T-helper 2 cell treated with Interferon-gamma antibody and Interleukin-4, amounts not matched to agents 5 μg/mL and 100 μg/mL, for 36 hours (primary cell): ENCODE measurements around the gene SEPTIN8.
A peak's percentile ranks its signal among the peaks of the same experiment; 100 is the strongest.
"Not testable (repeated sequence)": the region's sequence is repeated elsewhere in the genome, so short reads cannot be mapped to it uniquely, and the experiment has no call there.

Experiments used
- DNase-seq: peaks from one replicate; pipeline ENCODE4 v3.0.0; 2021; ENCODE audit warnings: low spot score
- H3K27ac Mint-ChIP-seq: one replicate; pipeline ENCODE4 v1.8.0; 2021; ENCODE audit warnings: mild to moderate bottlenecking, mixed read lengths
- H3K27me3 Mint-ChIP-seq: one replicate; pipeline ENCODE4 v1.8.0; 2021; ENCODE audit warnings: low read depth, mixed read lengths
- H3K36me3 Mint-ChIP-seq: one replicate; pipeline ENCODE4 v1.8.0; 2021; ENCODE audit warnings: low read depth, mixed read lengths
- H3K4me1 Mint-ChIP-seq: one replicate; pipeline ENCODE4 v1.8.0; 2021; ENCODE audit warnings: low read depth, mixed read lengths
- H3K4me3 Mint-ChIP-seq: one replicate; pipeline ENCODE4 v1.8.0; 2022; ENCODE audit warnings: mild to moderate bottlenecking, moderate library complexity, mixed read lengths
- H3K9me3 Mint-ChIP-seq: one replicate; pipeline ENCODE4 v1.8.0; 2021; ENCODE audit warnings: mixed read lengths

SEPTIN8 gene

DNA sequence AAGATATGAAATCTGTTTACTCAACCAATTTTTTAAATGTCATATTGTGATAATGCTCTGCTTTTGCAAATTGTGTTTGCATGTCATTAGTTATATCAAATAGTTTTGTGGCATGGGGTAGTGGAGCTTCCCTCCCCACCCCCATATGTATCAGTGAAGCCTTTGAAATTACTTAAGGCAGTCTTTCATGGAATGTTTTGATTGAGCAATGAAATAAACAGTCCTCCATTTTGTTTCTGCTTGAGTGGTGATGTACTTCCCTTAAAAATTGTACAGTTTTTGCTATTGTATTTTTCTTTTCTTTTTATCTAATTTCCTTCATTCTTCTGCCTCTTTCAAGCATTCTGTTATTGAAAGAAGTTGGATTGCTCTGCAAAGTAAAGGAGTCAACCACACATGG, 39.5 kb upstream of the SEPTIN8 start:
- H3K36me3 Mint-ChIP-seq = no peaks in the 10 kb centered on the region
- no peaks in the 10 kb centered on the region for H3K9me3 Mint-ChIP-seq
- no peak overlapping the region for H3K27ac Mint-ChIP-seq
- H3K4me1 Mint-ChIP-seq = peaks cover 16% of the 10 kb centered on the region
- no peak for DNase-seq
- no peak overlapping the region for H3K4me3 Mint-ChIP-seq
- H3K27me3 Mint-ChIP-seq = peaks cover 56% of the 10 kb centered on the region

DNA sequence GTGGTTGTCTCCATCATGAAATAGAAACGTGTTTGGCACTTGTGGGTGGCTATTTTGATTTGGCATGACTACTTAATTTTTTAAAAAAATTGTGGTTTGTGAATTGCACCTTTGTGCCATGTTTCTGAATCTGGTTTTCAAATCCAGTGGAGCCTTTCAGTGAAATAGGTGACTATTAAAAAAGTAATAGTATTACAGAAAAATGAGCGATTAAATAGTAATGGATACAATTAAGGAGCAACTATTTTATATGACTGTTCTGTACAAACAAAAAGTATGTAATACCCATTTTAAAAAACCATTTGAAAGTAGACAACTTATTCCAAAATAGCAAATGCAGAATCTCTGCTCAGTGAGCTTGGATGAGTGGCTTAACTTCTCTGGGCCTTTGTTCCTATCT, 39.0 kb upstream of the SEPTIN8 start:
- no peaks in the 10 kb centered on the region for H3K36me3 Mint-ChIP-seq
- H3K4me3 Mint-ChIP-seq = no peak overlapping the region
- no peak for DNase-seq
- peaks cover 58% of the 10 kb centered on the region for H3K27me3 Mint-ChIP-seq
- H3K27ac Mint-ChIP-seq = no peak overlapping the region
- H3K9me3 Mint-ChIP-seq = no peaks in the 10 kb centered on the region
- H3K4me1 Mint-ChIP-seq = peaks cover 16% of the 10 kb centered on the region

DNA sequence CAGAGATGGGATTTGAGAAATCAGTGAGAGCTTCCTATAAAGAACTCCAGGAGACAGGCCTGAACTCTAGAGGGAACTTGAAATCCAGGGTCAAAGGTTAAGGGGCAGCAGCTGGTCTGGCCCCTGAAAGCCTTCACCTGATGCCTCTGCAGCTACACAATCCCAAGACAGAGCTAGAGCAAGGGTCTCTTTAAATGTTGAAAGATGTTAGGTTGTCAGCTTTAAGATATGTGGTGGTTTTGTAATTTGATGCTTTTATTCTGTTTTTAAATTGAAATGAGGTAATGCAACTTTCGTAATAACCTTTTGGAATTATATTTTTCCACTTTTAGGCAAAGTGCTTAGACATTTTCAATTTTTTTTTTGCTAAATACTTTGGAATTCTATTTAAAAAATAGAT, 38.4 kb upstream of the SEPTIN8 start:
- Mint-ChIP-seq H3K27me3 (peaks cover 64% of the 10 kb centered on the region), H3K9me3 (no peaks in the 10 kb centered on the region), H3K36me3 (no peaks in the 10 kb centered on the region), H3K4me1 (peaks cover 16% of the 10 kb centered on the region), H3K27ac (no peak overlapping the region), H3K4me3 (peak overlapping the region; percentile 48)
- DNase-seq = no peak

DNA sequence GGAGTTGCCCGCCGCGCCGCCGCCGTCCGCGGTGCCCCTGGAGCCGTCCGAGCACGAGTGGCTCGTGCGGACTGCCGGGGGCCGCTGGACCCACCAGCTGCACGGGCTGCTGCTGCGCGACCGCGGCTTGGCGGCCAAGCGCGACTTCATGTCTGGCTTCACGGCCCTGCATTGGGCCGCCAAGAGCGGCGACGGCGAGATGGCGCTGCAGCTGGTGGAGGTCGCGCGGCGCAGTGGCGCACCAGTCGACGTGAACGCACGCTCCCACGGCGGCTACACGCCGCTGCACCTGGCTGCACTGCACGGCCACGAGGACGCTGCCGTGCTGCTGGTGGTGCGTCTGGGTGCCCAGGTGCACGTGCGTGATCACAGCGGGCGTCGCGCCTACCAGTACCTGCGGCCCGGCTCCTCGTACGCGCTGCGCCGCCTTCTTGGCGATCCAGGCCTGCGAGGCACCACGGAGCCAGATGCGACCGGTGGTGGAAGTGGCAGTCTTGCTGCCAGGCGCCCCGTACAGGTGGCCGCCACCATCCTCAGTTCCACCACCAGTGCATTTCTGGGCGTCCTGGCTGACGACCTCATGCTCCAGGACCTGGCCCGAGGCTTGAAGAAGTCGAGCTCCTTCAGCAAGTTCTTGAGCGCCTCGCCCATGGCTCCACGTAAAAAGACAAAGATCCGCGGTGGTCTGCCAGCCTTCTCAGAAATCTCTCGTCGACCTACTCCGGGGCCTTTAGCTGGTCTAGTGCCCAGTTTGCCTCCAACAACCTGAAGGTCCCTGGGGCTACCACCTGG, 37.7 kb upstream of the SEPTIN8 start:
- Mint-ChIP-seq H3K27ac (no peak overlapping the region), H3K4me1 (peaks cover 14% of the 10 kb centered on the region), H3K9me3 (no peaks in the 10 kb centered on the region)

DNA sequence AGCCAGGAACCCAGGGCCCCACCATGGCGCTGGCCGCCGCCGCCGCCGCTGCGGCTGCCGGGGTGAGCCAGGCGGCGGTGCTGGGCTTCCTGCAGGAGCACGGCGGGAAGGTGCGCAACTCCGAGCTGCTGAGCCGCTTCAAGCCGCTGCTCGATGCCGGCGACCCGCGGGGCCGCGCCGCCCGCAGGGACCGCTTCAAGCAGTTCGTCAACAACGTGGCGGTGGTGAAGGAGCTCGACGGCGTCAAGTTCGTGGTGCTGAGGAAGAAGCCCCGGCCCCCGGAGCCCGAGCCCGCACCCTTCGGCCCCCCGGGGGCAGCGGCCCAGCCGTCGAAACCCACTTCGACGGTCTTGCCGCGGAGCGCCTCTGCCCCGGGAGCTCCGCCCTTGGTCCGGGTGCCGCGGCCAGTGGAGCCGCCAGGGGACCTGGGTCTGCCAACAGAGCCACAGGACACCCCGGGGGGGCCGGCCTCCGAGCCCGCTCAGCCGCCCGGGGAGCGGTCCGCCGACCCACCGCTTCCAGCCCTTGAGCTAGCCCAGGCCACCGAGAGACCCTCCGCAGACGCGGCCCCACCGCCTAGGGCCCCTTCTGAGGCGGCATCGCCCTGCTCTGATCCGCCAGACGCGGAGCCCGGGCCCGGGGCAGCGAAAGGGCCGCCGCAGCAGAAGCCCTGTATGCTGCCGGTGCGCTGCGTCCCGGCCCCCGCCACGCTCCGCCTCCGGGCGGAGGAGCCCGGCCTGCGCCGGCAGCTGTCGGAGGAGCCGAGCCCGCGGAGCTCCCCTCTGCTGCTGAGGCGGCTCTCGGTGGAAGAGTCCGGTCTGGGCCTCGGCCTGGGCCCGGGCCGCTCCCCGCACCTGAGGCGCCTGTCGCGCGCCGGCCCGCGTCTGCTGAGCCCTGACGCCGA, 36.8 kb upstream of the SEPTIN8 start:
- Mint-ChIP-seq H3K27ac (no peak overlapping the region), H3K27me3 (peaks cover 70% of the 10 kb centered on the region), H3K36me3 (no peaks in the 10 kb centered on the region), H3K4me1 (peaks cover 10% of the 10 kb centered on the region), H3K9me3 (no peaks in the 10 kb centered on the region), H3K4me3 (no peak overlapping the region)
- DNase-seq = no peak

More for the DNA sequence above, 37.7 kb upstream of the SEPTIN8 start:
- peaks cover 70% of the 10 kb centered on the region for H3K27me3 Mint-ChIP-seq
- no peak for DNase-seq
- H3K4me3 Mint-ChIP-seq = peak overlapping the region; percentile 48
- H3K36me3 Mint-ChIP-seq = no peaks in the 10 kb centered on the region

DNA sequence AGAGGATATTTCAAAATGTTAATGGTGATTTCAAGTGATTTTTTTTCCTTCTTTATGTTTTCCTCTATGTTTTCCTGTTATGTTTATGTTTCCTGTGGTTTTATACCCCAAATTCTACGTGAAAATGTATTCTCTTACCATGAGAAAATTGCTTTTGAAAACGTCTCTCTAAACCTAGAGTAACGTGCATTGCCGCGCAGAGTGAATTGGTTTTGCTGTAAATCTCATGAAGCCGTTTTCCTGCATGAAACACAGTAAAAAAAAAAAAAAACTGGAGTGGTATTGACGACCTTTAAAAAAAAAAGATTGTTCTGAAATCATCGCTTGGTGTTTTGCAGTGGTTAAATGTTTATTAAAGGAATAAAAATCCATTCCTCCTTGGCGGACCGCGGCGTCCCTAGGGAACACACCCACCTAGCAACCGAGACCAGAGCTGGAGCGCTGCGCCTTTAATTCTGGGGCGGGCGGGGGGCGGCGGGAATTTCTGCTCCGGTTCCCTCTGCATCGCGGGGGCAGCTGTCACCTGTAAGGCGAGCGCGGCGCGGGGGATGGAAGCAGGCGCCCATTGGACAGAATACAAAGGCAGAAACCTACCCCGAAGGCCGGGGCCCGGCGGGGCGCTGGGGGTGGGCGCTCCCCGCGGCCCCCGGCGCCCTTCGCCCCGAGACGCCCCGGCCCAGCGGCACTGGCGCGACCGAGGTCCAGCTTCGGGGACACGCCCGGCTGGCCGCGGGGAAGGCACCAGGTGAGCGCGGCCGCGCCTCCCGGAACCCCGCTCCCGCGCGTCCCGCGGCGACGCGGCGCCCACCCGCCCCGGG, 36.0 kb upstream of the SEPTIN8 start, which contains the start of gene SOWAHA:
SOWAHA (plus strand) TSS at position 522 of the 818 bp plus-strand sequence. CDS start 320 bp downstream, outside the sequence.
- DNase-seq = no peak
- Mint-ChIP-seq H3K27me3 (peaks cover 69% of the 10 kb centered on the region), H3K4me3 (peak within 1 kb of the TSS; percentile 73), H3K9me3 (no peaks in the 10 kb centered on the region), H3K4me1 (peaks cover 10% of the 10 kb centered on the region), H3K36me3 (no peaks in the 10 kb centered on the region), H3K27ac (no peak within 1 kb of the TSS)

DNA sequence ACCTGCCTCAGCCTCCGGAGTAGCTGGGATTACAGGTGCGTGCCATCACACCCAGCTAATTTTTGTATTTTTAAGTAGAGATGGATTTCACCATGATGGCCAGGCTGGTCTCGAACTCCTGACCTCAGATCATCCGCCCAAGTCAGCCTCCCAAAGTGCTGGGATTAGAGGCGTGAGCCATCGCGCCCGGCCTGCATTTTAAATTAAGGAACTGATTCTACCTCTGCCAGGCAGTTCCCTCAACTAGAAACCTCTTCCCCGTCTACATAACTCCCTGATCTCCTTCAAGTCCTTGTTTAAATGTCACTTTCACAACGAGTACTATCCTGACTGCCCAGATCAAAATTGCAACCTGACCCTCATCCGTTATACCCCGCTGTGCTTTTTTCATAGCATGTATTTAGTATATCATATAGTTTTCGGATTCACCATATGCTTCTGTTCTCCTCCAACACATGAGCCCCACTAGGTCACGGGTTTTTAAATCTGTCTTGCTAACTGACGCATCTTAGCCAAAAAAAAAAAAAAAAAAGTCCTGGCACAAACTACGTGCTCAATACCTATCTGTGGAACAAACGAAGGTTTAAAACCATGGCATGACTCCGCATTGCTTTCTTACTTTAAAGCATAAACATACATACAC, 35.2 kb upstream of the SEPTIN8 start:
- Mint-ChIP-seq H3K27ac (no peak overlapping the region), H3K36me3 (no peaks in the 10 kb centered on the region), H3K9me3 (no peaks in the 10 kb centered on the region)

DNA sequence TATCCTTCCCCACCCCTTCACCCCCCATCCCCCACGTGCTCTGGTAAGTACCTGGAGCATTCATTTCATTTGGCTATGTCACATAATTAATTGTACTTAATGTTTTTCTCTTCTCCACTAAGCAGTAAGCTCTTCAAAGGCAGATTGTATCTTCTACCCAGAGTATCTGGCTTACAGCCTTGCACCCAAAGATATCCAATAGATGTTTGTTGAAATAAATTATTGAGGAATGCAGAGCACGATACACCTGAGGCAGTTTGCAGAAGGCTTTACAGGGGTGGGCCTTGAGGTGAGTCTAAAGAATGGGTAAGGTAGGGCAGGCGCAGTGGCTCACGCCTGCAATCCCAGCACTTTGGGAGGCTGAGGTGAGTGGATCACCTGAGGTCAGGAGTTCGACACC, 33.6 kb upstream of the SEPTIN8 start:
- Mint-ChIP-seq H3K36me3 (no peaks in the 10 kb centered on the region), H3K4me3 (no peak overlapping the region), H3K27ac (no peak overlapping the region), H3K9me3 (no peaks in the 10 kb centered on the region), H3K4me1 (peaks cover 10% of the 10 kb centered on the region), H3K27me3 (peaks cover 63% of the 10 kb centered on the region)
- DNase-seq = no peak

More for the DNA sequence above, 35.2 kb upstream of the SEPTIN8 start:
- Mint-ChIP-seq H3K4me3 (peak overlapping the region; percentile 73), H3K4me1 (peaks cover 10% of the 10 kb centered on the region), H3K27me3 (peaks cover 69% of the 10 kb centered on the region)
- DNase-seq = no peak

DNA sequence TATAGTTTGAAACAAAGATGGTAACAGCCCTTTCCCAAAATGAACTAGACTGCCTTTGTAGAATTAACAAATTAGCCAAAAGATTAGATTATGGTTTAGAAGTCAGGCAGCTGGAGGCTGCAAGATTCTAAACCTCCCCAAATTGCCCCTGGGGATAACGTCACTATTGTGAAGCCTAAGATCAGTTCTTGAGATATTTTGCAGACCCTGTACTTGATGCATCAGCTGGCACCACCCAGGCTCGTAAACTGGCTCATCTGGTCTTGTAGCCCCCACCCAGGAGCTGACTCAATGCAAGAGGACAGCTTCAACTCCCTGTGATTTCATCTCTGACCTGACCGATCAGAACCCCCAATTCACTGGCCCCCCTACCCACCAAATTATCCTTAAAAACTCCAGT, 31.8 kb upstream of the SEPTIN8 start:
- H3K27me3 Mint-ChIP-seq = peaks cover 68% of the 10 kb centered on the region
- H3K9me3 Mint-ChIP-seq = no peaks in the 10 kb centered on the region

DNA sequence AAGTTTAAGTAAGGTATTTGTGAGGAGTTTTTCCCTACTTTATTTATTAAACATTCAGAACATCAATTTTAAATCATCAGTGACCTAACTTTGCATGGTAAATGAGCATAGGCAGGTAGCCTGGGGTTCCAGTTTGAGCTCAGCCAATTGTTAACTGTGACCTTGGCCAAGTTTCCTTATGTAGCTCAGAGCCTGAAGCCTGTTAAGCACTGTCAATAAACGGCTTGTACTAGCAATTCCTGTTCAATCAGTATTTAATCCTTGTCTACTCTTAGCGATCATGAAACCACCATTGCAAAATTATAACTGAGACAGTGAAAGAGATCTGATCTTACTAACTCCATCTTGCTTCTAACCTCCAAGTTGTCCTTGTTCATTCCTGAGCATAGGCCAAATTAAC, 31.4 kb upstream of the SEPTIN8 start:
- H3K36me3 Mint-ChIP-seq = no peaks in the 10 kb centered on the region
- H3K27ac Mint-ChIP-seq = no peak overlapping the region
- H3K4me1 Mint-ChIP-seq = peaks cover 10% of the 10 kb centered on the region
- no peak overlapping the region for H3K4me3 Mint-ChIP-seq
- H3K9me3 Mint-ChIP-seq = no peaks in the 10 kb centered on the region
- H3K27me3 Mint-ChIP-seq = peaks cover 72% of the 10 kb centered on the region
- no peak for DNase-seq

More for the DNA sequence above, 31.8 kb upstream of the SEPTIN8 start:
- no peak for DNase-seq
- Mint-ChIP-seq H3K4me1 (peaks cover 10% of the 10 kb centered on the region), H3K4me3 (no peak overlapping the region), H3K36me3 (no peaks in the 10 kb centered on the region), H3K27ac (no peak overlapping the region)

DNA sequence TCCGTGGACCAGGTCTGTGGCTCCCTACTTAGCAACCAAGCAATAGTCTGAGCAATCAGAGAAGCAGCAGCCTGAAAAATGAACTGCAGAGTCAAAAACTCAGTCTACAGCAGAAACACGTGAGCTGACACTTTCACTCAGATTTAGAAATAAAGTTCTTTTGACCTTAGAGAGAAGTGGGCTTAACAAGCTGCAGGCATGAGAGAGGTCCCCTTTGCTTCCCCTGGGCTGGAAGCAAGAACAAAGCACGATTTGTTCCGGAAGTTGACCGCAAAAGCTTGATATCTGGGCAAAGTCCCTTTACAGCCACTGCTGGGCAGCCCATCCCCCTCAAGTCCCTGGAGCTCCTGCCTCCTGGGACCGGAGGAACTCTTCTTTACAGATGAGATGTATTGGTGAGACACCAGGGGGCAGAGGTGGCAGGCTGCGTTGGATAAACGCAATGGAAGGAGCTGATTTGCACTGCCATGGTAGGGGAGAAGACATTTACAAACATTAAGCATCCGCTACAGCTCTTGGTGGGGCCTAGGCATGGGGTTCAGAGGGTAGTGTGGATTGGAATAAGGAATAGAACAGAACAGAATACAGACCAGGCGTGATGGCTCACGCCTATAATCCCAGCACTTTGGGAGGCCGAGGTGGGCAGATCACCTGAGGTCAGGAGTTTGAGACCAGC, 30.3 kb upstream of the SEPTIN8 start:
- DNase-seq = no peak
- H3K27me3 Mint-ChIP-seq = peaks cover 69% of the 10 kb centered on the region
- no peak overlapping the region for H3K27ac Mint-ChIP-seq
- no peaks in the 10 kb centered on the region for H3K36me3 Mint-ChIP-seq
- no peaks in the 10 kb centered on the region for H3K9me3 Mint-ChIP-seq
- H3K4me3 Mint-ChIP-seq = no peak overlapping the region
- peaks cover 2% of the 10 kb centered on the region for H3K4me1 Mint-ChIP-seq

DNA sequence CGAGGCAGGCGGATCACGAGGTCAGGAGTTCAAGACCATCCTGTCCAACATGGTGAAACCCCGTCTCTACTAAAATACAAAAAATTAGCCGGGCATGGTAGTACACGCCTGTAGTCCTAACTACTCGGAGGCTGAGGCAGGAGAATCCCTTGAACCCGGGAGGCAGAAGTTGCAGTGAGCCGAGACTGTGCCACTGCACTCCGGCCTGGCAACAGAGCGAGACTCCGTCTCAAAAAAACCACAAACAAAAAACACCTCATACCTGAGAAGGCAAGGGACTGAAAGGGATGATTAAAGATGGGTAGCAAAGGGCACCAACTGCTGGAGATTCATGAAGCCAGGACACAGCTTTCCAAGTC, 29.7 kb upstream of the SEPTIN8 start:
- H3K27me3 Mint-ChIP-seq = peaks cover 69% of the 10 kb centered on the region

DNA sequence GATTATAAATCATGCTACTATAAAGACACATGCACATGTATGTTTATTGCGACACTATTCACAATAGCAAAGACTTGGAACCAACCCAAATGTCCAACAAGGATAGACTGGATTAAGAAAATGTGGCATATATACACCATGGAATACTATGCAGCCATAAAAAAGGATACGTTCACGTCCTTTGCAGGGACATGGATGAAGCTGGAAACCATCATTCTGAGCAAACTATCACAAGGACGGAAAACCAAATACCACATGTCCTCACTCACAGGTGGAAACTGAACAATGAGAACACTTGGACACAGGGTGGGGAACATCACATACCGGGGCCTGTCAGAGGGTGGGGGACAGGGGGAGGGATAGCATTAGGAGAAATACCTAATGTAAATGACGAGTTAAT, 28.8 kb upstream of the SEPTIN8 start:
- not testable (repeated sequence) for H3K9me3 Mint-ChIP-seq, DNase-seq, H3K36me3 Mint-ChIP-seq, H3K4me1 Mint-ChIP-seq, H3K27ac Mint-ChIP-seq, H3K4me3 Mint-ChIP-seq
- H3K27me3 Mint-ChIP-seq = peaks cover 64% of the 10 kb centered on the region

More for the DNA sequence above, 29.7 kb upstream of the SEPTIN8 start:
- not testable (repeated sequence) for H3K9me3 Mint-ChIP-seq, H3K4me3 Mint-ChIP-seq, DNase-seq, H3K4me1 Mint-ChIP-seq, H3K36me3 Mint-ChIP-seq, H3K27ac Mint-ChIP-seq
